Fibroblast of gingiva (primary cell): Measurements from ENCODE around the gene SLC35D3.
"Not testable (repeated sequence)": the region's sequence is repeated elsewhere in the genome, so short reads cannot be mapped to it uniquely, and the experiment has no call there.

Source experiments
- DNase-seq: peaks from one replicate; pipeline ENCODE4 v3.0.0-alpha.2; 2011; ENCODE audit warnings: low read depth

Gene SLC35D3

GRCh38 chr6:136964398-136964797 lies 42.3 kb downstream of the SLC35D3 start:
- no peak for DNase-seq

- DNase-seq, result peak; percentile 63
Observed at GRCh38 chr6:136967876-136968752, 46.0 kb downstream of the SLC35D3 start.

GRCh38 chr6:136968837-136969236 lies 46.7 kb downstream of the SLC35D3 start:
- no peak for DNase-seq

GRCh38 chr6:136969433-136969832 lies 47.3 kb downstream of the SLC35D3 start:
- DNase-seq, result no peak

GRCh38 chr6:136969930-136970329 lies 47.8 kb downstream of the SLC35D3 start:
- no peak for DNase-seq

GRCh38 chr6:136971609-136972008 lies 49.5 kb downstream of the SLC35D3 start:
- no peak for DNase-seq

- not testable (repeated sequence) for DNase-seq
Observed at GRCh38 chr6:136973781-136974180, 51.7 kb downstream of the SLC35D3 start.
